ENCODE data around the gene ARHGAP28.

DNA sequence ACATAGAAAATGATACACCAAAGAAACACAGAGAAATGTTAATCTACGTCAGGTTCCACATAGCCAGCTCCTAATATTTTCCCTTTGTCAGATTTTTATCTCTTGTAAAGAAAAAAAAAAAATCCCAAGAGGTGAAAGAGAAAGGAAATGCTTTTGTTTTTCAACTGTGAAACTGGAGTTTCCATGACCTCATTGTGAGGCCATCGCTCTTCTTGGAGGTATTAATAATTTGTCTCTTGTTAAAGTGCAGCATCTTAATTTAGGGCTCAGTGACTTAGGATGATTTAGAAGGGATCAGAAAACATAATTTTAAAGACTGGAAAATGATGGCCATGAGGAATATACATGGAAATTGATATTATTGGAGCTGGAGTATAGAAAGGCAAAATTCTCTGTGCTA, 21.7 kb downstream of the ARHGAP28 start:
- TF ChIP-seq, protein P1, sequence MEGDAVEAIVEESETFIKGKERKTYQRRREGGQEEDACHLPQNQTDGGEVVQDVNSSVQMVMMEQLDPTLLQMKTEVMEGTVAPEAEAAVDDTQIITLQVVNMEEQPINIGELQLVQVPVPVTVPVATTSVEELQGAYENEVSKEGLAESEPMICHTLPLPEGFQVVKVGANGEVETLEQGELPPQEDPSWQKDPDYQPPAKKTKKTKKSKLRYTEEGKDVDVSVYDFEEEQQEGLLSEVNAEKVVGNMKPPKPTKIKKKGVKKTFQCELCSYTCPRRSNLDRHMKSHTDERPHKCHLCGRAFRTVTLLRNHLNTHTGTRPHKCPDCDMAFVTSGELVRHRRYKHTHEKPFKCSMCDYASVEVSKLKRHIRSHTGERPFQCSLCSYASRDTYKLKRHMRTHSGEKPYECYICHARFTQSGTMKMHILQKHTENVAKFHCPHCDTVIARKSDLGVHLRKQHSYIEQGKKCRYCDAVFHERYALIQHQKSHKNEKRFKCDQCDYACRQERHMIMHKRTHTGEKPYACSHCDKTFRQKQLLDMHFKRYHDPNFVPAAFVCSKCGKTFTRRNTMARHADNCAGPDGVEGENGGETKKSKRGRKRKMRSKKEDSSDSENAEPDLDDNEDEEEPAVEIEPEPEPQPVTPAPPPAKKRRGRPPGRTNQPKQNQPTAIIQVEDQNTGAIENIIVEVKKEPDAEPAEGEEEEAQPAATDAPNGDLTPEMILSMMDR (IDR thresholded peaks at IDR 0.05) = no peak
- no peak for TF ChIP-seq POLR2A (IDR thresholded peaks at IDR 0.05)
- TF ChIP-seq EP300 (IDR thresholded peaks at IDR 0.05) = no peak
